Neural progenitor cell (in vitro differentiated cells): ENCODE data around the gene TMEM40.

Experiments
- EZH2 ChIP-seq: fragments of 200-600 bp; sonication (generic); IDR thresholded peaks from 2 replicates; pipeline ENCODE4 v1.6.1; 2017; ENCODE audit warnings: antibody characterized with exemption, mild to moderate bottlenecking, moderate library complexity
- TF ChIP-seq, protein P1 (sequence below): fragments of 200-600 bp; sonication (generic); IDR thresholded peaks from 2 replicates; pipeline ENCODE4 v1.5.1; 2017; ENCODE audit warnings: antibody characterized with exemption, mild to moderate bottlenecking

DNA sequence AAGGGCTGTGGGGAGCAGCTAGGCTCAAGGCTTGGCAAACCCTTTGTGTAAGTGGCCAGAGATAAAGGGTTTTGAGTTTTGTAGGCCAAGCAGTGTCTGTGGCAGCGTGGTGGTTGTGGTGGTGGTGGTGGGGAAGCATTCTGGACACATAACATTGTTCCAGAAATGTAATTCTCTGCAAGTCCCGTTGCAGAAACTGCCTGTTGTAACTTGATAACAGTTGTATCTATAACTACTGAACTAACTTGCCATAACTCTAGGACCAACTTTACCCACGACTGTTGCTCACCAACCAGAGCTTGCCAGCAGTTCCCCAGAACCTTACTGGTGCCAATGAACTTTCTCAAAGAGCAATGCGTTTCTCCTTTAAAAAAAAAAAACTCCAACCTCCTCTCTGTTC lies 18.1 kb upstream of the TMEM40 start:
- TF ChIP-seq, protein P1, sequence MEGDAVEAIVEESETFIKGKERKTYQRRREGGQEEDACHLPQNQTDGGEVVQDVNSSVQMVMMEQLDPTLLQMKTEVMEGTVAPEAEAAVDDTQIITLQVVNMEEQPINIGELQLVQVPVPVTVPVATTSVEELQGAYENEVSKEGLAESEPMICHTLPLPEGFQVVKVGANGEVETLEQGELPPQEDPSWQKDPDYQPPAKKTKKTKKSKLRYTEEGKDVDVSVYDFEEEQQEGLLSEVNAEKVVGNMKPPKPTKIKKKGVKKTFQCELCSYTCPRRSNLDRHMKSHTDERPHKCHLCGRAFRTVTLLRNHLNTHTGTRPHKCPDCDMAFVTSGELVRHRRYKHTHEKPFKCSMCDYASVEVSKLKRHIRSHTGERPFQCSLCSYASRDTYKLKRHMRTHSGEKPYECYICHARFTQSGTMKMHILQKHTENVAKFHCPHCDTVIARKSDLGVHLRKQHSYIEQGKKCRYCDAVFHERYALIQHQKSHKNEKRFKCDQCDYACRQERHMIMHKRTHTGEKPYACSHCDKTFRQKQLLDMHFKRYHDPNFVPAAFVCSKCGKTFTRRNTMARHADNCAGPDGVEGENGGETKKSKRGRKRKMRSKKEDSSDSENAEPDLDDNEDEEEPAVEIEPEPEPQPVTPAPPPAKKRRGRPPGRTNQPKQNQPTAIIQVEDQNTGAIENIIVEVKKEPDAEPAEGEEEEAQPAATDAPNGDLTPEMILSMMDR, result no peak
- no peak for TF ChIP-seq EZH2
